HG03060 (cell line): Measurements from ENCODE around the gene PDK4.

Experiments
- ATAC-seq: cut with Tn5 transposase; IDR thresholded peaks from one replicate; pipeline ENCODE4 v1.9.1; 2021; ENCODE audit warnings: low read depth, moderate number of reproducible peaks; ENCODE audit not compliant: unreplicated experiment

The PDK4 gene

DNA sequence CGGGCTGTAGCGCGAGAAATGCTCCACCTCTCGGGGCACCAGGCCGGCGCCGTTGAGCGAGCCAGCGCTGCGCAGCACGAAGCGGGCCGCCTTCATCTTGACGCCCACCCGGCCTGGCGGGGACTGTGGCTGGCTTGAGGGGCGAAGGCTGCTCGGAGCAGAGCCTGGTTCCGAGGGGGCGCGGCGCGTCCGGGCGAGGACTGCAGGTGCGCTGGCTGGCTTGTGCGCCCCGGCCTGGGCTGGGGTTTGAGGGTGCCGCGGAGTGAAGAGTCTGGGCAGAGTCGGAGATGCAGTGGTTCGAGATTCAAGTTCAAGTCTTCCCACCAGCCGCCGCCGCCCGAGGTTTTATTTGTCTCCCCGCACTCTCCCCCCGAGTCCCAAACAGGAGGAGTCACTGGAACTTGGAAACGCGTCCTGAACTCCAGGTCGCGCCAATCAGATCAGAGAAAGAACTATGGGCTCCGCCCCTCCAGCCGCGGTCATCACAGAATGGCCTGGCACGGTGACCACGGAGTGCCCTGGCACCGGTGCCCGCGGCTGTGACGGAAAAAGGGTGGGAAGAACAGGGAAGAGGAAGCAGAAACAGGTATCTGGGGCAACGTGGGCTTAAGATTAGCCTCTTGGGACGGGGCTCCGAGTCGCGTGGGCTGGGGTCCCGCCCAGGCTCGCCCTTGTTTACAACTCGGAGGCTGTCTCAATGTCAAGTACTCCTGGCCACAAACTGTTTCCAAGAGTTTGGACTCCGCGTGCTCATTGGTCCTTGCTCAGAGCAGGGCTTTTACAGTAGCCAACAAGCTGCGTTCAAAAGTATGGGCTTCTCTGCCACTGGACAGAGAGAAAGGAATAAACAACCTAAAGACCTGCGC, at the start of gene PDK4:
TSS of gene PDK4 (minus strand) at position 319 of the 866 bp plus-strand sequence. CDS start at position 96, 223 bp downstream.
- no peak for ATAC-seq

DNA sequence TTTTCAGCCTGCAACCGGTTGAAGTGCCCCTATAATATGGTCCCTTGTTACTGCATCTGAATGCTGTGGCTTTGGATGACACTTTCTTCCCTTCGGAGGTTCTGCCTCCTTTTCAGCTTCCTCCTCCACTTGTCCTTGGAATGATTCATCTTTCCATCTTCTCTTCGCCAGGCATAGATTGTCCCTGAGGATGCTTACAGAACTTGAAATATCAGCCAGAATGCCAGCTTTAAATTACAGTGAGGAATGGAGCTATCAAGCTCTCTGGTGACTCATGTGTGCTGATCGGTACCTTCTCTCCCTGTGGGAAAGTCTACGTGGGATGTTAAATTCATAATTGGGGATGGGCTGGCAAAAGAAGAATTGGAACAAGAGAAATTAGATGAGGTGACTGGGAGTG, 45.9 kb upstream of the PDK4 start:
- ATAC-seq, result no peak

DNA sequence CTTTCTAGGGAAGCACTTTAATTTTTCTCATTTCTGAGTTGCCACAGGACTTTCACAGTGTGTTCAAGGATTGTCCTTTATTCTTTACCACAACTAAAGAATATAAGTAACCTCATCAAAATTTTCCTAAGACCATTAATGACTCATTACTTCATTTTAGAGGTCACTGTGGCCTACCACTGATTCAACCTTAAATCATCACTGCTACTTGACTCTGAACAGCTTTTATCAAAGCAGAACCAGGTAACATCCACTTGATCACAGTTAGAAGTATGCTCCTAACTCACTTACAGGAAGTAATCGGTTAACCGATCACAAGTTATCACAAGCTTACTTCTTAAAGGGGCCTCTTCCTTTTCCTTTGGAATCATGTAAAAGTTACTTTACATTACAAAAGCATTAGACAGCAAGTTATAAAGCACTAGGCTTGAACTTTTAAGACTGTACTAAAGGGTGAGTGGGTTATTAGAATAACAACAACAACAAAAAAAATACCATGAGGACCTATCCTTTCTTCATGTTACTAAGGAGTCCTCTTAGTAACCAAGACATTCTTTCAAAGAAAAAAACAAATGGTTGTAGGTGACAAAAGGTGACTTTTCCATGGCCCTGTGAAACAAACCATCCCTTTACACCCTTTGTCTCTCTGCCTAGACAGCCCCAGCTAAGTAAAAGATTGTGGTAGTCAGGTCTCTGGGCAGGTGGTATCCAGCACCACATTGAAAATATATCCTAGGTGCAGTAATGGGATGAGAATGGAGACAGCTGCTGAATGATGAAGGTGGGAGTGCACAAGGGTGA, 40.0 kb upstream of the PDK4 start:
- ATAC-seq, result no peak

DNA sequence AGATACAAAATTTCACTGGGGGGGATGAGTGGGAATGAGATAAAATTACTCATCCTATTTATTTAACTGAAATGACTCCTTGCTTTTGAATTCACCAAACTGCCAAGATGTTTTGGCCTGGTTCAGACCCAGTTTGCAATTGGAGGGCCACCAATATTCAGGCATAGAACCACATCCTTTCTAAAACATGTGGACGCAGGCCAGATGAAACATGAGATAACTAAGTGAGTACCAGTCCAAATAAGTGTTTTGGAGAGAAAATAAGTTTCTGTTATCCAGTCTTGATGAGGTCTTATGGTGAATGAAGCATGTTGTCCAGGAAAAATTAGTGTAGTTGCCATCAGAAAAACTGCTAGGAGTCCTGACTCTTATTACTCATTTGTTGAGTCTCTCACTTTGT, 36.3 kb upstream of the PDK4 start:
- no peak for ATAC-seq

DNA sequence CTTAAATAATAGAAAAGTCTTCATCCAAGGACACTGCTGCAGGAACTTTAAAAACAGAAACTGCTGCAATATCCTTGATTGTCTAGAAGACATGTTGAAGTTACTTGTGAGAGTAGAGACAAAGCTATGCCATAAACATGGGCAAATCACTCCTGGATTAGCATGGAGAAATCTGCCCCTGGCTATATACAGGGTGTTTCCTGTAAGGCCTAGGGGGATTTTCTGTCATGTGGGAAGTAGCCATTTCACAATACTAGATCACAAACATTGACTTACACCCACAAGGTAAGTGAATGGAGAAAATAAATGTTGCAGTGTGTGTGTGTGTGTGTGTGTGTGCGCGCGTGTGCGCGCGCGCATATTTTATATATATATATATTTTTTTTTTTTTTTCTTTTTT, 35.2 kb upstream of the PDK4 start:
- ATAC-seq, result no peak

DNA sequence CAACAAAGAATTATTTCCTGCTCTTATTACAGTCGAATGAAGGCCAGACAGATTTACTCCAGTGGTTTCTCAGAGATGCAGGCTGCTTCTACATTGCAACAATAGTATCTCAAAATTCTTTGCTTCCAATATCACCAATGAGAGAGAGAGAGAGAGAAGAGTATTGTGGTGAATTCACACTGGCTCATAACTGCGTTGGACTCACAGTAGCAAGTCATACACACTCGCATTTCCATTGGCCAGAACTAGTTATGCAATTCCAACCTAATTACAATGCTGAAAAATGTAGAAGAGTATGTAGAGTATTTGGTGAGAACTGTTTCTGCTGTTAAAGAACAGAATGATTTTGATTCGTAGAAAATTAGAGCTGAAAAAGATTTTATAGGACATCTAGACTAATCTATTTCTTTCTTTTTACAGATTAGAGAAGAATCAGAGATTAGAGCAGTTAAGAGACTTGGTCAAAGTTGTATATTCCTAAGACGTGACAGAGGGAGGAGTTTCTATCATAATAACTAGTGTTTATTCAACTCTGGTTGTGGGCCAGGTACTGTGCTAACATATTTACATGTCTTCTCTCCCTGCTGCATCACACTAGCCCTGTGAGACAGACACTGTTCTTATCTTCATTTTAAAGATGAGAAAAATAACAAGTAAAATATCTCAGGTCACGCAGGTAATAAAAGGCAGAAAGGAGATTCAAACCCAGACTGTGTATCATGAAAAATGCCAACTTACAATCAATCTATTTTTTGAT, 34.6 kb upstream of the PDK4 start:
- ATAC-seq, result no peak

DNA sequence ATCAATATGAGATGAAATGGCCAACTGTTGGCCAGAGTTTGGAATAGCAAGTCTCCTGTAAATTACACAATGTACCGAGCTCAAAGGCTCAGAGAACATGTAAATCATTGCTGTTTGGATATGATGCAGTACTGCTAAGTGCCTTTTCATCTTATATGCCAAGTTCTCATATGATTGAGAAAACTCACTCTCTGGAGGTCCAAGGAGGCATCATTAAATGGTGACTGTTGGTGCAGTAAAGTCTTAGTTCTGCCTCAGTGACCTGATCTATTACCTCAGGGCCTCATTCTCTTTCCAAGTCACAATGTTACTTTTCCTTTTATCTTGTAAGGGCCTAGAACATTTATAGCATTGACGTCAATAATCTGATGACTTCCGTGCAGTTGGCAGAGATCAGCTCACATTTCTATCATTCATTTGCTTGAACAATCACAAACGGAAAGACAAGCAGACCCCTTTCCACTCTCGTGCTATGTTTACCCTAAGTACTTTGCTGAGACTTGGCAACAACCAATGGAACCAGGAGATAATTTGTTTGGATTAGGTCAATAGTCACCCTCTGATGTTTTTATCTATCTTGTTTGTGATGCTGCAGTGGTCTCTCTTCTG, 32.6 kb upstream of the PDK4 start:
- no peak for ATAC-seq

DNA sequence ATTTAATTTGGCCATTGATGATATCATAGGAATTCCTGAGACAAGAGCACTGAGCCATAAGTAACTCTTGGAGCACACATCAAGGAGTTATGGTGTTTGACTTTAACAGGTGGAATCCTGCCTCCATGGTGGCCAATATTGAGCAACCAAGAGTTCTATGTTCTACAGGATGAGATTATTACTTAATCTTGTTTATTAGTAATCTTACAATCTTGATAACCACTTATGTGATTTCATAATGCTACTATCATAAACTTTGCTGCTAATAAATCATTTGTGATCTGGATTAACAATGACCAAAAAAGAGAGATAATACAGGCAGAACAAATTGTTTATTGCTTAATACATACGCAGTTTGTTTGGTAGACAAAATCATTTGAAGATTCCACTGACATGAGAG, 27.5 kb upstream of the PDK4 start:
- no peak for ATAC-seq

DNA sequence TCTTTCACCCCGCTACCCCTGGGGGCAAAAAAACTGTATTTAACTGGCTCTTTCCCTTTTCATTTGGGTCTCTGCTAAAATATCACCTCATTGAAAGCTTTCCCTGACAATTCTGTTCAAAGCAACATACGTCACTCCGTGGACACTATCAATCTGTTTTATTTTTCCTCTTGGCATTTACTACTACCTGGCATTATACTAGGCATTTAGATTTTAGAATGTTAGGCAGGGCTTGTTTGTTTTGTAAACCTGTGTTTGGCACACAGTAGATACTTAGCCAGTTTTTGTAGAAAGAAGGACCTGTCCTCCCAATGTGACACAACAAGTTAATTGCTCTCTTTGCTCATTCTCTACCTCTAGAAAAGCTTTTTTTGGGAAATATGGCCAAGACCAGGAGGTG, 26.5 kb upstream of the PDK4 start:
- no peak for ATAC-seq

DNA sequence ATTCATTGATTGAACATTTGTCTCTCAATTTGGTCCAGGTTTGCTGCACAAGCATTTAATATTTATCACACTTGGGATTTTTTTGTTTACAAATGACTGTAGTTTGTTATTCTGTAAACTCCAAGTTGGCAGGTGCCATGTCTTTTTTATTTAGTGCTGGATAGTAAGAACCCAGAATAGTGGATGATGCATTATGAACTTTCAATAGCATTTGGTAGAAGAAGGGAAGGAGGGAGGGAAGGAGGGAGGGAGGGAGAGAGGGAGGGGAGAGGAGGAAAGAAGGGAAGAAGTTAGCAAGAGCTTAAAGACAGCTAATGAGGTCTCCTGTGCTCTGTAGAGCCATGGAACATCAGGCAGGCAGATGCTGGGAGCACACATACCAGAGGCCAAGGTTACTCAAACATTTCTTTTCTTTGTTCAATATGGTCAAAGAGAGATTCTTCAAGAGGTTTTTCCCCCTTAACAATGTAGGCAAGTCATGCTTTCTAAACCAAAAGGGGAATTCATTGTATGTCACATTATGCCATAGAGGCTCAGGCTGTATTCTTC, 25.8 kb upstream of the PDK4 start:
- ATAC-seq, result no peak

DNA sequence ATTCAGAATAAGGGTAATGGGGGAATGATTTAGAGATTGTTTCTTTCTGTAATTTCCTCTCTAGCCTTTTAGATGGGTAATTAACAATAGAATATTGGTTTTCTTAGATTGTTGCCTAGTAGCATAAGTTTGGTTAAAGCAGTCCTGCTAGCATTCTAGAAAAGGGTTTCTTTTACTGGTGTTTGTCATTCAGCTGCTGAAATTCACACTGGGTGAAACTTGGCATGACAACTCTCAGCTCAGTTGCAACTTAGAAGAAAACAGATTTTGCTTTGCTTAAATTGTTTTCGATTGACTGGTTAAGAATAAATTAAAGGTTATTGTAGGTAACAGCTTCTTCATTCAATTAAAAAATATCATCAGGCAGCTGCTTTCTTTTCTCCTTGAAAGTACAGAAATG, 25.1 kb upstream of the PDK4 start:
- no peak for ATAC-seq

DNA sequence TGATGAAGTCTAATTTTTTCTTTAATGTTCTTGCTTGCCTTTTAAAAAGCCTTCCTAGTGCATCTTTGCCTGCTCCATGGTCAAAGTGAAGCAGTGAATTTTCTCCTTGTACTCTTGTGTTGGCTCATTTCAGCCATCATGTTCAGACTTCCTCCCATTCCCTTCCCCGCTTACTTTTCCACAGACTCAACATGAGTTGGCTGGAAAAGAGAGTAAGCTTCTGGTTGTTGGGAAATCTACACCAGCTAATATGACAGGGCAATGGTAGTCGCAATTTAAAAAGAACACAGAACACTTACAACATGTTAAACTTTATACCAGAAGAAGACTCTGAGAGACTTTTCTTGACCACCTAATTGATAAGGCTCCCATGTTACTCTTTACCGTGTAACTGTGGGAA, 24.3 kb upstream of the PDK4 start:
- no peak for ATAC-seq

DNA sequence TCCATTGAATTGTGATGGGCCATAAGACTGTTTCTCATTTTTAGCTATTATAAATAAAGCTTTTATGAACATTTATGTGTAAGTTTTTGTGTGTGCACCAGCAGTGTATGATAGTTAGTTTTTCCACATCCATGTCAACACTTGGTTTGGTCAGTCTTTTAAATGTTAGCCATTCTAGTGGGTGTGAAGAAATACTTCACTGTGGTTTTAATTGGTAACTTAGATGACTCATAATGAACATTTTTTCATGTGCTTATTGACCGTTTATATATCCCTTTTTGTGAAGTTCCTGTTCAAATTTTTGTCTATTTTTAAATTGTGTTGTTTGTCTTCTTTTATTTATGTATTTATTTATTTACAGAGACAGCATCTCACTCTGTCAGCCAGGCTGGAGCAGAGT, 23.6 kb upstream of the PDK4 start:
- no peak for ATAC-seq

DNA sequence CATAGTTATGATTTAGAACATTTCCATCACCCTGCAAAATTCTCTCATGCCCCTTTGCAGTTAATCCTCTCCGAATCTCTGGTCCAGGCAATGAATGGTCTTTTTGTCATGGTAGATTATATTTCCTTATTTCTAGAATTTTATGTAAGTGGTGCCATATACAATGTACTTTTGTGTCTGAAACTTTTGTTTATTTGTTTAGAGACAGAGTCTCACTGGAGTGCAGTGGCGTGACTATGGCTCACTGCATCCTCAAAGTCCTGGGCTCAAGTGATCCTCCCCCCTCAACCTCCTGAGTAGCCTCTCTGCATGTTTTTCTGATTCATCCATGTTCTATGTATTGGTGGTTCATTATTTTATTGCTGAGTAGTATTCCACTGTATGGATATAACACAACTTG, 23.2 kb upstream of the PDK4 start:
- ATAC-seq, result no peak

DNA sequence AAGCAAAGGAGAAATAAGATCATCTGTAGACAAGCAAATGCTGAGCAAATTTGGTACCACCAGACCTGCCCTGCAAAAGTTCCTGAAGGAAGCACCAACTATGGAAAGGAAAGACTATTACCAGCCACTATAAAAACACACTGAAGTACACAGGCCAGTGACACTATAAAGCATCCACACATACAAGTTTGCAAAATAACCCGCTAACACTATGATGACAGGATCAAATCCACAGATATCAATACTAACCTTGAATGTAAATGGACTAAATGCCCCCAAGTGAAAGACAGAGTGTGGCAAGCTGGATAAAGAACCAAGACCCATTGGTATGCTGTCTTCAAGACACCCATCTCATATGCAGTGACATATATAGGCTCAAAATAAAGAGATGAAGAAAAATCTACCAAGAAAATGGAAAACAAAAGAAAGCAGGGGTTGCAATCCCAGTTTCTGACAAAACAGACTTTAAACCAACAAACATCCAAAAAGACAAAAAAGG, 18.2 kb upstream of the PDK4 start:
- ATAC-seq, result no peak

DNA sequence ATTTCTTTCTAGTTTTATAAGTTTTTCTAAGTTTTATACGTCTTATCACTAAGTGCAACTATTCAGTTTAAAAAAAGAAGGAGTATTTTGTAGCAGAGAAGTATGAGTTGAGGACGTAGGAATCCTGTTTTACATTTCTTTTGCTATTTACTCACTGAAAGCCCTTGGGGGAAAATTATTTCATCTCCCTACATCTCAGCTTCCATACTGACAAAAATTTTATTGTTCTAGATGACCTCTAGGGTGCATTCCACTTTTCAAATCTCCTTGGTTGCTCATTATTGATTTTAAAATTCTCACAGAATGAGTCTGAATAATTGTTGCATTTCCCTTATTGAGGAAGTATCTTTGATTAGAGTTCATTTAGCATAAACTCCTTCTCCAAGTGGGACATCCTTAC, 14.9 kb upstream of the PDK4 start:
- ATAC-seq, result no peak

DNA sequence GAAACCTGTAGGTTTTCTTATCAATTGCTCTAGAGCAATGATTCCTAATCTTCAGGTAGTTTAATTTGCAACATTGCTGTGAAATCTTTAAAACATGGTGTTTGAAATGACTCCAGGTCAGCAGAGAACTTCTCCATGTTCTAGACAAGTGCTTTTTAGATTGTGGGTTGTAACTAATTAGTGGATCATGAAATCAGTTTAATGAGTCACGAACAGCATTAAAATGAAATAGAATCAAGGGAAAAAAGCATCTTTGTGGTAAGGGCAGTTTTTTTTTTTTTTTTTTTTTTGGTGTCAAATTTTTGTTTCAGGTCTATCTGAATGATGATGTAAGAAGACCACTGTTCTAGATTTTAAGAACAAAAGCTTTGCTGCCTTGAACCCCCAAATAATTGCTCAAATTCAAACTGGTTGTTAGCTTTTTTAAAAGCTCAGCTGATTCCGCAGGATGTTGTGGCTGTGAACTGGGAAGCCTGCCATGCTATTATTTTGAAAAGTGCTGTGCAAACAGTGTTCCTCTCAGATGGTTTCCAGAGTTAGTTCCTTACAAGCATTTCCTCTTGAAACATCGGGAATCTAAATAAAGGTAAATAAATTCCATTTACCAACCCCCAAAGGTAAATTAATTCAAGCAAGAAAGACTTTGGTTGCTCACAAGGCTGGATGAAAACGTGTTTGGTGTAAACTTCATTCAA, 13.1 kb upstream of the PDK4 start:
- ATAC-seq, result no peak

DNA sequence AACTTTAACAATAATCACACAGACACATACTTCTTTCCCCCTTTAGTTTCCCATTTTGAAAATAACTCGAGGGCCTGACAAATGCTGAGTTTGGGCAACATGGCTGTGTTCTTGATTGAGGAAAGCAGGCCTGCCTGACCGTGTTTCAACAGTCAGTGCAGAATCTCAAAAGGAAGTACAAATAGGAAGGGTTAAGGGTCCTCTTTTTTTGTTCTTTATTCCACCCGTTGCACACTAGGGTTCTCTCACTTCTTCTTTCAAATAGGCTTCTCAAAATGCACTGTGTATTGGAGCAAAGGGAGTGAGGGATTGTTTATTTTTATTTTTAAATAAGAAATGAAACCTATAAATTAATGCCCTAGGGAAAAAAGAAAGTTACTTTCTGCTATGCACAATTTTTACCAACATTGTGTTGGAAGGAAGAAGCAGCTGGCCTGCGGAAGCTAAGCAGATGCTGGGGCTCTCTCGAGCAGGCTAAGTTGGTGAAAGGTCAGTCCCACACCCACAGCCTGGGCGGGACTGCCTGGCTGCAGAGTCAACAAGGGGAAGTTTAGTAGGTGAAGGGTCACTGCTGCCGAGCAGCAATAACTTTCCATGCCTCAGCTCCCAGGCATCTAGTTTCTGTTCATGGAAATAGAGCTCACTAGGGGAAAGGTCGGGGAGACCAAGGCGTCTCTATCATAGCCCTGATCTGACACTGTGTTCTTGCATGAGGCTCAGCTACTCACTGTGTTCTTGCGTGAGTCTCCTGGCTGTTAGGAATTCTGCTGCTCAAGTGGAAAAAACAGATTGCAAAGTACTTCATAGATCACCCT, 12.2 kb upstream of the PDK4 start:
- peak; percentile 94 for ATAC-seq

DNA sequence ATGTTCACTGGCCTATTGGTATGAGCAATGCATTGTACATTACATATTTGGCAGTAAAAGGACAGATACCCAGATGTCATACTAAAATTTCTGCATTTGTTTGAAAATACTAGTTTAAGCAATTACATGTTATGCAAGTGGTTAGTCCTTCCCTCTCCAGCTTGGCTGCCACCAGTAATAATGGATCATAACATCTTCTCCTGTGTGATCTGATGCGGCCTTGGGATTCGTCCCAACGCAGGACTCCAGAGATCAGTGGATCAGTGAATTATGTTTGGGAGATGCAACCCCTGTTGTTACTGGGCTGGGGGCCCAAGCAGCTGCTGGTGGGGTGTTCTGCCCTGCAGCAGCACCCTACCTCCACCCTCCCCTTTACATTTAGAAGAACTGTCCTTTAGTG, 11.2 kb upstream of the PDK4 start:
- ATAC-seq, result no peak
